ENCODE measurements around the gene OR9A4.

The OR9A4 gene

GRCh38 chr7:141954334-141954733, 38.1 kb downstream of the OR9A4 start:
- H3K4me3 ChIP-seq (ENCODE audit: low read length), result no peak overlapping the region
- DNase-seq (ENCODE audit: low read depth), result no peak
- no peak for TF ChIP-seq CTCF (conservative IDR thresholded peaks at IDR 0.05; ENCODE audit: low read length)

GRCh38 chr7:141956084-141956483, 39.9 kb downstream of the OR9A4 start:
- no peak overlapping the region for H3K4me3 ChIP-seq (ENCODE audit: low read length)
- no peak for TF ChIP-seq CTCF (conservative IDR thresholded peaks at IDR 0.05; ENCODE audit: low read length)

GRCh38 chr7:141960687-141961422, 44.7 kb downstream of the OR9A4 start:
- no peak for TF ChIP-seq CTCF (conservative IDR thresholded peaks at IDR 0.05; ENCODE audit: low read length)
- DNase-seq (ENCODE audit: low read depth), result no peak
- no peak overlapping the region for H3K4me3 ChIP-seq (ENCODE audit: low read length)

More at GRCh38 chr7:141956084-141956483, 39.9 kb downstream of the OR9A4 start:
- no peak for DNase-seq (ENCODE audit: low read depth)

Data from AG10803 (cell line).